CD4-positive, alpha-beta T cell treated with Interleukin-17A for 1 hour (primary cell): Measurements from ENCODE around the gene IHH.

Experiments used
- DNase-seq: peaks from one replicate; pipeline ENCODE4 v3.0.0-alpha.2; 2020

The IHH gene

GRCh38 chr2:219037783-219038499, 22.8 kb downstream of the IHH start:
- DNase-seq, result no peak

GRCh38 chr2:219035942-219036341, 24.8 kb downstream of the IHH start:
- DNase-seq, result no peak

- no peak for DNase-seq
Measured at GRCh38 chr2:219034823-219035222, 25.9 kb downstream of the IHH start.

GRCh38 chr2:219032051-219032745, 28.5 kb downstream of the IHH start:
- DNase-seq, result no peak

GRCh38 chr2:219031005-219031738, 29.5 kb downstream of the IHH start:
- no peak for DNase-seq

GRCh38 chr2:219030177-219030940, 30.4 kb downstream of the IHH start:
- DNase-seq, result no peak

- DNase-seq, result peak; percentile 75
Measured at GRCh38 chr2:219029829-219030165, 30.9 kb downstream of the IHH start.

- DNase-seq, result no peak
Measured at GRCh38 chr2:219028996-219029828, 31.5 kb downstream of the IHH start.

GRCh38 chr2:219028141-219028540, 32.6 kb downstream of the IHH start:
- DNase-seq, result no peak

- no peak for DNase-seq
Measured at GRCh38 chr2:219027511-219028055, 33.1 kb downstream of the IHH start.

GRCh38 chr2:219026946-219027345, 33.8 kb downstream of the IHH start:
- no peak for DNase-seq

- no peak for DNase-seq
Measured at GRCh38 chr2:219025637-219026585, 34.8 kb downstream of the IHH start.

GRCh38 chr2:219024059-219024458, 36.7 kb downstream of the IHH start:
- no peak for DNase-seq

- no peak for DNase-seq
Measured at GRCh38 chr2:219023045-219023605, 37.6 kb downstream of the IHH start.

- no peak for DNase-seq
Measured at GRCh38 chr2:219022616-219023015, 38.1 kb downstream of the IHH start.

- no peak for DNase-seq
Measured at GRCh38 chr2:219022041-219022440, 38.7 kb downstream of the IHH start.

- no peak for DNase-seq
Measured at GRCh38 chr2:219021591-219021990, 39.1 kb downstream of the IHH start.

GRCh38 chr2:219020604-219021365, 39.9 kb downstream of the IHH start:
- no peak for DNase-seq

- no peak for DNase-seq
Measured at GRCh38 chr2:219019436-219019835, 41.3 kb downstream of the IHH start.

GRCh38 chr2:219018726-219019125, 42.0 kb downstream of the IHH start:
- DNase-seq, result no peak
